HCT116 (cell line): ENCODE data around the gene GPRC5A. TPM values are rescaled to one million over a fixed set of nuclear protein-coding genes. Genes with fewer than 3 reads are reported as not detected.

ENCODE experiments used
- ATAC-seq: fragments of 200-7000 bp; cut with Tn5 transposase; 2 replicates; pipeline ENCODE4 v1.9.1; 2020; ENCODE audit warnings: mild to moderate bottlenecking, moderate library complexity
- BruUV-seq: library from RNA; stranded (reverse); fragments of 400-500 nt; replicated peaks from 2 replicates; lab custom pipeline; 2021; lab: Mats Ljungman, UMichigan
- CTCF ChIA-PET: fragments of 300-600 bp; sonication (Branson Sonifier 250); formaldehyde crosslinking; loops from one replicate; lab custom pipeline; 2021; ENCODE audit warnings: antibody characterized with exemption; lab: Charles Lee
- POLR2A ChIA-PET: fragments of 300-600, 350-600 bp; sonication (Branson Sonifier 250); formaldehyde crosslinking; loops from one replicate; lab custom pipeline; 2021; ENCODE audit warnings: antibody characterized with exemption; lab: Charles Lee
- RAD21 ChIA-PET, 2 experiments: fragments of 300-600 bp; sonication (Branson Sonifier 250); formaldehyde crosslinking; loops; one replicate each; lab custom pipeline; 2023; ENCODE audit warnings: low total read pairs in 2 of 2; ENCODE audit not compliant: uncharacterized antibody in 2 of 2, unreplicated experiment in 2 of 2, low non-redundant PET in 1 of 2; lab: Charles Lee
- DNase-seq: peaks from one replicate; pipeline ENCODE4 v3.0.0-alpha.2; 2010; ENCODE audit warnings: low read depth, low spot score
- H2AFZ ChIP-seq: fragments of 200-600 bp; shearing (Covaris generic), sonication (generic); 2 replicates; pipeline ENCODE4 v1.6.1; 2017; ENCODE audit warnings: low read depth, mixed run types, mixed read lengths, antibody characterized with exemption, low read length; ENCODE audit not compliant: poor library complexity, severe bottlenecking
- H3K27ac ChIP-seq: 2 replicates; pipeline ENCODE4 v1.5.1; 2012; ENCODE audit warnings: low read depth, low read length
- H3K27me3 ChIP-seq: fragments of 200-600 bp; sonication (generic); 2 replicates; pipeline ENCODE4 v1.6.1; 2016; ENCODE audit warnings: mixed run types, low read length, mixed read lengths; ENCODE audit not compliant: insufficient read depth
- H3K36me3 ChIP-seq, 2 experiments: fragments of 200-500 bp in 1 of 2; fragments of 200-600 bp in 1 of 2; sonication (Bioruptor generic) in 1 of 2; sonication (generic) in 1 of 2; 2 replicates each; pipeline versions ENCODE4 v1.5.1 to v1.6.1; 2014 to 2016; ENCODE audit warnings: low read length in 2 of 2, inconsistent platforms in 1 of 2, mixed read lengths in 1 of 2, mixed run types in 1 of 2; ENCODE audit not compliant: insufficient read depth in 2 of 2, control insufficient read depth in 1 of 2
- H3K4me1 ChIP-seq, 2 experiments: fragments of 200-600 bp in 1 of 2; sonication (generic) in 1 of 2; 2 replicates each; pipeline versions ENCODE4 v1.5.1 to v1.6.1; 2012 to 2017; ENCODE audit warnings: low read length in 2 of 2, inconsistent platforms in 1 of 2, mild to moderate bottlenecking in 1 of 2, mixed read lengths in 1 of 2, mixed run types in 1 of 2, moderate library complexity in 1 of 2; ENCODE audit not compliant: insufficient read depth in 2 of 2, control insufficient read depth in 1 of 2
- H3K4me2 ChIP-seq: fragments of 200-600 bp; sonication (generic); 2 replicates; pipeline ENCODE4 v1.6.1; 2017; ENCODE audit warnings: mixed run types, low read length, mixed read lengths
- H3K4me3 ChIP-seq, 2 experiments: fragments of 200-600 bp in 1 of 2; sonication (generic) in 1 of 2; replicated peaks in 1 of 2; 2 replicates each; pipeline ENCODE4 v1.5.1; 2011 to 2016; ENCODE audit warnings: low read length in 2 of 2, control low read depth in 1 of 2, low read depth in 1 of 2, mild to moderate bottlenecking in 1 of 2, mixed read lengths in 1 of 2, mixed run types in 1 of 2
- H3K79me2 ChIP-seq: fragments of 200-600 bp; sonication (generic); 2 replicates; pipeline ENCODE4 v1.6.1; 2017; ENCODE audit warnings: mild to moderate bottlenecking, mixed run types, low read length, moderate library complexity, mixed read lengths; ENCODE audit not compliant: insufficient read depth
- H3K9ac ChIP-seq: fragments of 200-600 bp; sonication (generic); 2 replicates; pipeline ENCODE4 v1.6.1; 2016; ENCODE audit warnings: low read length, mixed read lengths
- H3K9me2 ChIP-seq: fragments of 200-600 bp; sonication (generic), shearing (Covaris generic); 2 replicates; pipeline ENCODE4 v1.6.1; 2017; ENCODE audit warnings: mixed run types, mild to moderate bottlenecking, moderate library complexity; ENCODE audit not compliant: insufficient read depth
- H3K9me3 ChIP-seq, 2 experiments: fragments of 200-500 bp in 1 of 2; fragments of 200-600 bp in 1 of 2; sonication (Bioruptor generic) in 1 of 2; sonication (generic) in 1 of 2; 2 replicates each; pipeline ENCODE4 v1.6.1; 2014 to 2017; ENCODE audit warnings: low read length in 2 of 2, mixed read lengths in 2 of 2, inconsistent platforms in 1 of 2, low read depth in 1 of 2, mild to moderate bottlenecking in 1 of 2, mixed run types in 1 of 2, moderate library complexity in 1 of 2; ENCODE audit not compliant: control insufficient read depth in 1 of 2, insufficient read depth in 1 of 2
- H4K20me1 ChIP-seq: fragments of 200-600 bp; sonication (generic), shearing (Covaris generic); 2 replicates; pipeline ENCODE4 v1.6.1; 2017; ENCODE audit warnings: mixed run types, mild to moderate bottlenecking, moderate library complexity; ENCODE audit not compliant: insufficient read depth
- ATF3 ChIP-seq: IDR thresholded peaks from 2 replicates; pipeline ENCODE4 v1.6.1; 2012
- CBX3 ChIP-seq: IDR thresholded peaks from 2 replicates; pipeline ENCODE4 v1.6.1; 2012; ENCODE audit warnings: low read depth
- CEBPB ChIP-seq: IDR thresholded peaks from 2 replicates; pipeline ENCODE4 v1.6.1; 2012; ENCODE audit warnings: low read depth
- EGR1 ChIP-seq: IDR thresholded peaks from 2 replicates; pipeline ENCODE4 v1.6.1; 2012; ENCODE audit warnings: low read depth
- EZH2 ChIP-seq: fragments of 200-600 bp; sonication (generic); IDR thresholded peaks from 2 replicates; pipeline ENCODE4 v1.6.1; 2017; ENCODE audit warnings: antibody characterized with exemption, mixed run types
- FOSL1 ChIP-seq: IDR thresholded peaks from 2 replicates; pipeline ENCODE4 v1.6.1; 2012; ENCODE audit warnings: low read depth
- JUND ChIP-seq: IDR thresholded peaks from 2 replicates; pipeline ENCODE4 v1.6.1; 2012
- POLR2AphosphoS5 ChIP-seq: IDR thresholded peaks from 2 replicates; pipeline ENCODE4 v1.6.1; 2011; ENCODE audit warnings: mild to moderate bottlenecking, low read depth, low read length, moderate library complexity
- RAD21 ChIP-seq: IDR thresholded peaks from 2 replicates; pipeline ENCODE4 v1.6.1; 2012; ENCODE audit warnings: low read depth, mild to moderate bottlenecking
- SP1 ChIP-seq: IDR thresholded peaks from 2 replicates; pipeline ENCODE4 v1.6.1; 2012; ENCODE audit warnings: low read depth
- SRF ChIP-seq: IDR thresholded peaks from 2 replicates; pipeline ENCODE4 v1.6.1; 2012; ENCODE audit warnings: low read depth
- TCF7L2 ChIP-seq: IDR thresholded peaks from 2 replicates; pipeline ENCODE4 v1.7.0; 2011; ENCODE audit warnings: borderline replicate concordance, inconsistent platforms; ENCODE audit not compliant: insufficient read depth, insufficient read length; ENCODE audit errors: extremely low read depth
- YY1 ChIP-seq: IDR thresholded peaks from 2 replicates; pipeline ENCODE4 v1.6.1; 2011; ENCODE audit warnings: low read length, low read depth, moderate library complexity, mild to moderate bottlenecking; ENCODE audit not compliant: insufficient replicate concordance; ENCODE audit errors: extremely low read depth
- ZFX ChIP-seq: fragments of 450-650 bp; IDR thresholded peaks from 2 replicates; pipeline ENCODE4 v1.6.1; 2017
- ZNF274 ChIP-seq: fragments of 200-500 bp; sonication (Bioruptor generic); IDR thresholded peaks from 2 replicates; pipeline ENCODE4 v1.6.1; 2014; ENCODE audit warnings: mild to moderate bottlenecking, low read depth, low read length, inconsistent platforms
- intact Hi-C: fragments of 100-400 bp; cut with micrococcal nuclease; formaldehyde crosslinking; loops from 2 replicates; pipeline ENCODE4 v1.10.0; 2022
- total RNA-seq: library from RNA; stranded (reverse); gene quantifications from one replicate; pipeline ENCODE4 v1.2.1, GENCODE V29; 2021; ENCODE audit not compliant: unreplicated experiment
- TF ChIP-seq, protein P1 (sequence below), 3 experiments: fragments of 200-600 bp in 1 of 3; sonication (generic) in 1 of 3; IDR thresholded peaks in 2 of 3; conservative IDR thresholded peaks in 1 of 3; 2 replicates each; pipeline ENCODE4 v1.5.1; 2012 to 2017; ENCODE audit warnings: low read depth in 2 of 3, low read length in 2 of 3, antibody characterized with exemption in 1 of 3, borderline replicate concordance in 1 of 3, control low read depth in 1 of 3, mild to moderate bottlenecking in 1 of 3, mixed read lengths in 1 of 3, mixed run types in 1 of 3, moderate library complexity in 1 of 3; ENCODE audit not compliant: insufficient read depth in 1 of 3
- TF ChIP-seq, protein P2 (sequence below): IDR thresholded peaks from 2 replicates; pipeline ENCODE4 v1.6.1; 2011; ENCODE audit warnings: mild to moderate bottlenecking, low read length, moderate library complexity; ENCODE audit not compliant: insufficient replicate concordance; ENCODE audit errors: extremely low read depth
- TF ChIP-seq, protein P3 (sequence below): IDR thresholded peaks from 2 replicates; pipeline ENCODE4 v1.6.1; 2012; ENCODE audit warnings: low read depth
- TF ChIP-seq, protein P4 (sequence below): IDR thresholded peaks from 2 replicates; pipeline ENCODE4 v1.6.1; 2012

GPRC5A gene
- total RNA-seq, 1 experiment from 2014 or later = 305 TPM

DNA sequence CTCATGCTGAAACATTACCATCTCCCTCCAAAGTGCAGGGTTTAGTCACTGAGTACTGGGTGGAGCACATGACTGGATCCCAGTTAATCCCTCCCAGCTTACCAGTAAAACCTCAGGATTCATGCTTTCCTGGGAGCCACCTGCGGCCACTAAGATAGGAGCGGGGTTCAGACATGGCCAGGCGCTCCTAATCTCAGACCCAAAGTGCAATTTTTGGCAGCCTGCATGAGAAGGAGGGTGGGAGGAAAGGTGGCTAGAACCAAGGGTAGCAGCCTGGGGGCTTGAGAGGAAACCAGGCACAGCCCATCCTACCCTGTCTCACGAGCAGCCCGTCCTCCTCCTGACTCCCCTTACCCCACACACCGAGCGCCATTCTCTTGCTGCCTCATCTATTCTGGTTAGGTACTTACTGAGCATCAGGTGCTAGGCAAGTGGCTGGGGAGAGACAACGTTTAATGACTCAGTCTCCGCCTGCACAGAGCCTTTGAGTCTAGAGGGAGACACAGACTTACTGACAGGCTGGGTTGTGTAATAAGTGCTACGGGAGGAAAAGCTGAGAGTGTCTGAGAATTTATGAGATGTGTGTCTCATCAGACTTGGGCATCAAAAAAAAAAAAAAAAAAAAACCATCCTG, 9.9 kb downstream of the GPRC5A start:
- Histone ChIP-seq H2AFZ (no peak overlapping the region), H4K20me1 (peaks cover 61% of the 10 kb centered on the region), H3K4me3 (peak overlapping the region; percentile 1 to 6; a peak in 3 of 4 replicates), H3K9ac (peak overlapping the region; percentile 47), H3K9me3 (no peaks in the 10 kb centered on the region), H3K27me3 (no peaks in the 10 kb centered on the region), H3K27ac (peak overlapping the region; percentile 65), H3K36me3 (peaks cover 3 to 42% of the 10 kb centered on the region in 2 experiments; a peak in 3 of 4 replicates), H3K9me2 (no peaks in the 10 kb centered on the region), H3K79me2 (peaks cover 100% of the 10 kb centered on the region), H3K4me1 (peaks cover 88 to 99% of the 10 kb centered on the region in 2 experiments), H3K4me2 (peak overlapping the region; percentile 65)
- intact Hi-C loops = no loop called here
- peak; percentile 53 for ATAC-seq
- ChIA-PET POLR2A (interaction anchor here (0.9 to 3.7 kb wide), 5 partner anchors 10 to 63 kb away, joined by 3 to 34 read pairs (median 3); partner anchors contain the start of gene GPRC5A), RAD21 (interaction anchor here in 1 of 2 experiments (1.1 kb wide), 1 partner anchor 64 kb away, joined by 3 read pairs; no protein-coding TSS in a partner anchor), CTCF (interaction anchor here (0.8 kb wide), 1 partner anchor 64 kb away, joined by 3 read pairs; no protein-coding TSS in a partner anchor)
- no TSS peak for BruUV-seq
- DNase-seq = no peak
- TF ChIP-seq, protein P1, sequence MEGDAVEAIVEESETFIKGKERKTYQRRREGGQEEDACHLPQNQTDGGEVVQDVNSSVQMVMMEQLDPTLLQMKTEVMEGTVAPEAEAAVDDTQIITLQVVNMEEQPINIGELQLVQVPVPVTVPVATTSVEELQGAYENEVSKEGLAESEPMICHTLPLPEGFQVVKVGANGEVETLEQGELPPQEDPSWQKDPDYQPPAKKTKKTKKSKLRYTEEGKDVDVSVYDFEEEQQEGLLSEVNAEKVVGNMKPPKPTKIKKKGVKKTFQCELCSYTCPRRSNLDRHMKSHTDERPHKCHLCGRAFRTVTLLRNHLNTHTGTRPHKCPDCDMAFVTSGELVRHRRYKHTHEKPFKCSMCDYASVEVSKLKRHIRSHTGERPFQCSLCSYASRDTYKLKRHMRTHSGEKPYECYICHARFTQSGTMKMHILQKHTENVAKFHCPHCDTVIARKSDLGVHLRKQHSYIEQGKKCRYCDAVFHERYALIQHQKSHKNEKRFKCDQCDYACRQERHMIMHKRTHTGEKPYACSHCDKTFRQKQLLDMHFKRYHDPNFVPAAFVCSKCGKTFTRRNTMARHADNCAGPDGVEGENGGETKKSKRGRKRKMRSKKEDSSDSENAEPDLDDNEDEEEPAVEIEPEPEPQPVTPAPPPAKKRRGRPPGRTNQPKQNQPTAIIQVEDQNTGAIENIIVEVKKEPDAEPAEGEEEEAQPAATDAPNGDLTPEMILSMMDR (IDR thresholded peaks at IDR 0.05 in 2 of 3, conservative IDR thresholded peaks at IDR 0.05 in 1 of 3; ENCODE audit: borderline replicate concordance in 1 of 3, insufficient read depth in 1 of 3, low read depth in 2 of 3, low read length in 2 of 3) = no peak
- TF ChIP-seq CEBPB (peak; percentile 90), FOSL1 (peak; percentile 33), TCF7L2 (peak; percentile 47), RAD21 (no peak), ZNF274 (no peak), SP1 (peak; percentile 53), YY1 (no peak), CBX3 (peak; percentile 64; the same call in 1 of the 2 replicates), POLR2AphosphoS5 (peak; percentile 0; the same call in 1 of the 2 replicates), SRF (no peak), EGR1 (no peak), EZH2 (no peak), JUND (peak; percentile 53), ZFX (no peak), ATF3 (no peak)
- TF ChIP-seq, protein P2, sequence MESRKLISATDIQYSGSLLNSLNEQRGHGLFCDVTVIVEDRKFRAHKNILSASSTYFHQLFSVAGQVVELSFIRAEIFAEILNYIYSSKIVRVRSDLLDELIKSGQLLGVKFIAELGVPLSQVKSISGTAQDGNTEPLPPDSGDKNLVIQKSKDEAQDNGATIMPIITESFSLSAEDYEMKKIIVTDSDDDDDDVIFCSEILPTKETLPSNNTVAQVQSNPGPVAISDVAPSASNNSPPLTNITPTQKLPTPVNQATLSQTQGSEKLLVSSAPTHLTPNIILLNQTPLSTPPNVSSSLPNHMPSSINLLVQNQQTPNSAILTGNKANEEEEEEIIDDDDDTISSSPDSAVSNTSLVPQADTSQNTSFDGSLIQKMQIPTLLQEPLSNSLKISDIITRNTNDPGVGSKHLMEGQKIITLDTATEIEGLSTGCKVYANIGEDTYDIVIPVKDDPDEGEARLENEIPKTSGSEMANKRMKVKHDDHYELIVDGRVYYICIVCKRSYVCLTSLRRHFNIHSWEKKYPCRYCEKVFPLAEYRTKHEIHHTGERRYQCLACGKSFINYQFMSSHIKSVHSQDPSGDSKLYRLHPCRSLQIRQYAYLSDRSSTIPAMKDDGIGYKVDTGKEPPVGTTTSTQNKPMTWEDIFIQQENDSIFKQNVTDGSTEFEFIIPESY = no peak
- TF ChIP-seq, protein P3, sequence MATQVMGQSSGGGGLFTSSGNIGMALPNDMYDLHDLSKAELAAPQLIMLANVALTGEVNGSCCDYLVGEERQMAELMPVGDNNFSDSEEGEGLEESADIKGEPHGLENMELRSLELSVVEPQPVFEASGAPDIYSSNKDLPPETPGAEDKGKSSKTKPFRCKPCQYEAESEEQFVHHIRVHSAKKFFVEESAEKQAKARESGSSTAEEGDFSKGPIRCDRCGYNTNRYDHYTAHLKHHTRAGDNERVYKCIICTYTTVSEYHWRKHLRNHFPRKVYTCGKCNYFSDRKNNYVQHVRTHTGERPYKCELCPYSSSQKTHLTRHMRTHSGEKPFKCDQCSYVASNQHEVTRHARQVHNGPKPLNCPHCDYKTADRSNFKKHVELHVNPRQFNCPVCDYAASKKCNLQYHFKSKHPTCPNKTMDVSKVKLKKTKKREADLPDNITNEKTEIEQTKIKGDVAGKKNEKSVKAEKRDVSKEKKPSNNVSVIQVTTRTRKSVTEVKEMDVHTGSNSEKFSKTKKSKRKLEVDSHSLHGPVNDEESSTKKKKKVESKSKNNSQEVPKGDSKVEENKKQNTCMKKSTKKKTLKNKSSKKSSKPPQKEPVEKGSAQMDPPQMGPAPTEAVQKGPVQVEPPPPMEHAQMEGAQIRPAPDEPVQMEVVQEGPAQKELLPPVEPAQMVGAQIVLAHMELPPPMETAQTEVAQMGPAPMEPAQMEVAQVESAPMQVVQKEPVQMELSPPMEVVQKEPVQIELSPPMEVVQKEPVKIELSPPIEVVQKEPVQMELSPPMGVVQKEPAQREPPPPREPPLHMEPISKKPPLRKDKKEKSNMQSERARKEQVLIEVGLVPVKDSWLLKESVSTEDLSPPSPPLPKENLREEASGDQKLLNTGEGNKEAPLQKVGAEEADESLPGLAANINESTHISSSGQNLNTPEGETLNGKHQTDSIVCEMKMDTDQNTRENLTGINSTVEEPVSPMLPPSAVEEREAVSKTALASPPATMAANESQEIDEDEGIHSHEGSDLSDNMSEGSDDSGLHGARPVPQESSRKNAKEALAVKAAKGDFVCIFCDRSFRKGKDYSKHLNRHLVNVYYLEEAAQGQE = no peak
- TF ChIP-seq, protein P4, sequence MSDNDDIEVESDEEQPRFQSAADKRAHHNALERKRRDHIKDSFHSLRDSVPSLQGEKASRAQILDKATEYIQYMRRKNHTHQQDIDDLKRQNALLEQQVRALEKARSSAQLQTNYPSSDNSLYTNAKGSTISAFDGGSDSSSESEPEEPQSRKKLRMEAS = peak; percentile 62
